Measurements from ENCODE around the gene THOC5.
"Not testable (repeated sequence)": the region's sequence is repeated elsewhere in the genome, so short reads cannot be mapped to it uniquely, and the experiment has no call there.

Gene THOC5

DNA sequence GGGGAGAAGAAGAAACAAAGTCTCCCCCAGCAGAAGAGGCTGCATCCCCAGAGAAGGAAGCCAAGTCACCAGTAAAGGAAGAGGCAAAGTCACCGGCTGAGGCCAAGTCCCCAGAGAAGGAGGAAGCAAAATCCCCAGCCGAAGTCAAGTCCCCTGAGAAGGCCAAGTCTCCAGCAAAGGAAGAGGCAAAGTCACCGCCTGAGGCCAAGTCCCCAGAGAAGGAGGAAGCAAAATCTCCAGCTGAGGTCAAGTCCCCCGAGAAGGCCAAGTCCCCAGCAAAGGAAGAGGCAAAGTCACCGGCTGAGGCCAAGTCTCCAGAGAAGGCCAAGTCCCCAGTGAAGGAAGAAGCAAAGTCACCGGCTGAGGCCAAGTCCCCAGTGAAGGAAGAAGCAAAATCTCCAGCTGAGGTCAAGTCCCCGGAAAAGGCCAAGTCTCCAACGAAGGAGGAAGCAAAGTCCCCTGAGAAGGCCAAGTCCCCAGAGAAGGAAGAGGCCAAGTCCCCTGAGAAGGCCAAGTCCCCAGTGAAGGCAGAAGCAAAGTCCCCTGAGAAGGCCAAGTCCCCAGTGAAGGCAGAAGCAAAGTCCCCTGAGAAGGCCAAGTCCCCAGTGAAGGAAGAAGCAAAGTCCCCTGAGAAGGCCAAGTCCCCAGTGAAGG lies 64.3 kb downstream of the THOC5 start:
- not testable (repeated sequence) for H3K9ac ChIP-seq (ENCODE audit: low read length); H3K27me3 ChIP-seq (ENCODE audit: control insufficient read depth, insufficient read depth, low read length); H3K36me3 ChIP-seq (ENCODE audit: control insufficient read depth, insufficient read depth, low read length); H3K9me3 ChIP-seq (ENCODE audit: control insufficient read depth, low read length); H3K4me1 ChIP-seq (ENCODE audit: control insufficient read depth, insufficient read depth, low read length); H3K4me3 ChIP-seq (ENCODE audit: low read length)

- Histone ChIP-seq H3K9ac (ENCODE audit: low read length) (no peak overlapping the region), H3K4me3 (ENCODE audit: low read length) (no peak overlapping the region), H3K36me3 (ENCODE audit: control insufficient read depth, insufficient read depth, low read length) (no peaks in the 10 kb centered on the region), H3K9me3 (ENCODE audit: control insufficient read depth, low read length) (no peaks in the 10 kb centered on the region), H3K4me1 (ENCODE audit: control insufficient read depth, insufficient read depth, low read length) (no peaks in the 10 kb centered on the region), H3K27me3 (ENCODE audit: control insufficient read depth, insufficient read depth, low read length) (peaks cover 3% of the 10 kb centered on the region)
These were observed 66.1 kb downstream of the THOC5 start for GRCh38 chr22:29487426-29487986.

DNA sequence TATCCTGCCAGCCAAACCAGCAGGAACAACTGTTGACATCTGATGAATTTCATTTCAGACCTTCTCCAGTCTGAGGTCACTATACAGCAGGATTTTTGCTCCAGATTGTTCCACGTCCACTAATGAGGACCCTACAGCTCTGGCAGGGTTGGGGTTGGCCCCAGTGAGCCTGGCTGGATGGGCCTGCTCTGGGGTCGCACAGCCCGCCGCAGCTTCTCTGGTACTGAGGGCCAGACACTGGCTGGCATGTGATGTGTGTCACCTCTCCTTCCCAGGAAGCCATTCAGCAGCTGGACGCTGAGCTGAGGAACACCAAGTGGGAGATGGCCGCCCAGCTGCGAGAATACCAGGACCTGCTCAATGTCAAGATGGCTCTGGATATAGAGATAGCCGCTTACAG lies 68.1 kb downstream of the THOC5 start:
- no peak overlapping the region for H3K4me3 ChIP-seq (ENCODE audit: low read length)
- H3K36me3 ChIP-seq (ENCODE audit: control insufficient read depth, insufficient read depth, low read length) = no peaks in the 10 kb centered on the region

GRCh38 chr22:29484642-29485041 lies 68.9 kb downstream of the THOC5 start:
- Histone ChIP-seq H3K36me3 (ENCODE audit: control insufficient read depth, insufficient read depth, low read length) (no peaks in the 10 kb centered on the region), H3K9ac (ENCODE audit: low read length) (no peak overlapping the region), H3K4me3 (ENCODE audit: low read length) (no peak overlapping the region), H3K27me3 (ENCODE audit: control insufficient read depth, insufficient read depth, low read length) (peaks cover 31% of the 10 kb centered on the region), H3K9me3 (ENCODE audit: control insufficient read depth, low read length) (no peaks in the 10 kb centered on the region), H3K4me1 (ENCODE audit: control insufficient read depth, insufficient read depth, low read length) (no peaks in the 10 kb centered on the region)

More for the DNA sequence above, 68.1 kb downstream of the THOC5 start:
- no peaks in the 10 kb centered on the region for H3K9me3 ChIP-seq (ENCODE audit: control insufficient read depth, low read length)
- no peaks in the 10 kb centered on the region for H3K4me1 ChIP-seq (ENCODE audit: control insufficient read depth, insufficient read depth, low read length)
- no peak overlapping the region for H3K9ac ChIP-seq (ENCODE audit: low read length)
- H3K27me3 ChIP-seq (ENCODE audit: control insufficient read depth, insufficient read depth, low read length) = peaks cover 23% of the 10 kb centered on the region

- Histone ChIP-seq H3K27me3 (ENCODE audit: control insufficient read depth, insufficient read depth, low read length) (peaks cover 45% of the 10 kb centered on the region), H3K36me3 (ENCODE audit: control insufficient read depth, insufficient read depth, low read length) (no peaks in the 10 kb centered on the region), H3K9me3 (ENCODE audit: control insufficient read depth, low read length) (no peaks in the 10 kb centered on the region), H3K9ac (ENCODE audit: low read length) (no peak overlapping the region), H3K4me3 (ENCODE audit: low read length) (no peak overlapping the region), H3K4me1 (ENCODE audit: control insufficient read depth, insufficient read depth, low read length) (no peaks in the 10 kb centered on the region)
These were observed 70.3 kb downstream of the THOC5 start for GRCh38 chr22:29483254-29483653.

DNA sequence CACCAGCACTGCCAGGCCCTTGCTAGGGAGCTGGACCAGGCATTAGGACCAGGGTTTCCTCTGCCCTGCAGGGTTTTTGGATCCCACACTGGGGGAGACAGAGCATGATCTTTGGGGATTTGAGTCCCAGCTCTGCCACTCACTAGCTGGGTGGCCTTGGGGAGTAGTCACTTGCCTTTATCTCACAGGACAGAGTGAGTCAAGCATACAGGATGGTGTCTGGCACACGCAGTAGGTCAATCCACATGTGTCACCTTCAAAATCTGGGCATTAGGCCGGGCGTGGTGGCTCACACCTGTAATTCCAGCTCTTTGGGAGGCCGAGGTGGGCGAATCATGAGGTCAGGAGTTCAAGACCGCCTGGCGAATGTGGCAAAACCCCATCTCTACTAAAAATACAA lies 70.8 kb downstream of the THOC5 start:
- Histone ChIP-seq H3K9ac (ENCODE audit: low read length) (no peak overlapping the region), H3K27me3 (ENCODE audit: control insufficient read depth, insufficient read depth, low read length) (peaks cover 50% of the 10 kb centered on the region), H3K4me3 (ENCODE audit: low read length) (no peak overlapping the region), H3K9me3 (ENCODE audit: control insufficient read depth, low read length) (no peaks in the 10 kb centered on the region), H3K4me1 (ENCODE audit: control insufficient read depth, insufficient read depth, low read length) (no peaks in the 10 kb centered on the region), H3K36me3 (ENCODE audit: control insufficient read depth, insufficient read depth, low read length) (no peaks in the 10 kb centered on the region)

GRCh38 chr22:29482253-29482652 lies 71.3 kb downstream of the THOC5 start:
- no peaks in the 10 kb centered on the region for H3K9me3 ChIP-seq (ENCODE audit: control insufficient read depth, low read length)
- no peaks in the 10 kb centered on the region for H3K36me3 ChIP-seq (ENCODE audit: control insufficient read depth, insufficient read depth, low read length)
- no peak overlapping the region for H3K9ac ChIP-seq (ENCODE audit: low read length)
- no peak overlapping the region for H3K4me3 ChIP-seq (ENCODE audit: low read length)
- no peaks in the 10 kb centered on the region for H3K4me1 ChIP-seq (ENCODE audit: control insufficient read depth, insufficient read depth, low read length)
- peaks cover 54% of the 10 kb centered on the region for H3K27me3 ChIP-seq (ENCODE audit: control insufficient read depth, insufficient read depth, low read length)

DNA sequence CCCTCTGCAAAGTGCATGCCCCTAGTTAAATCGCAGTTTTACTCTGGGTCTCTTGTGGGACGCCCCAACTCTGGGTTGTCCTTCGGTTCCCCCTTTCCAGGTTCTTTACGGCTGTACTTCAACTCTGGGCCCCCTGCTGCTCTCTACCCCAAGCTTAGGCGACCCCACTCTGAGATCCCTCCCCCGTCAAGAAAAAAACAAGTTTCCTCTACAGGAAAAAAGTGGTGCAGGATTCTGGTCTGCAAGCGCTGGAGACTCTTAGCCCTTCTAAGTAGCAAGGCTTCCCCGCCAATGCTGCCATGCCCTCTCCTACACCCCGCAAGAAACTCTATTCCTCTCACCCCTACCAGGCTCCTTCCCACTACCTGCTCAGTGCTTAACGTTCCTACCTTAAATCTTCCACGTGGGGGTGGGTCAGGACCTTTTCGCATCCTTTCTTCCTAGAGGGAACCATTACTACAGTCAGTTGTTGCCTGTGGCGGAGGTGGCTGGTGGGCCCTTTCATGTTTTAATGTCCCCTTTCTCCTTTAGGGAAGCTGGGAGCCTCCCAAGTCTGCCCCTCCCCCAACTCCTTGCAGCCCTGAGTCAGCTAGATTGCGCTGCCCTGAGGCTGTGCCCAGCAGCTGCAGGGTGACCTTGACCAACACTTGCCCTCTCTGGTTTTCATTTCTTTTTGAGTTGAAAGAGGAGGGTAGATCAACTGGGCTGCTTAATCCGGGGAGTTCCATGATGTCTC lies 72.1 kb downstream of the THOC5 start:
- Histone ChIP-seq H3K4me3 (ENCODE audit: low read length) (no peak overlapping the region), H3K9me3 (ENCODE audit: control insufficient read depth, low read length) (no peaks in the 10 kb centered on the region), H3K36me3 (ENCODE audit: control insufficient read depth, insufficient read depth, low read length) (no peaks in the 10 kb centered on the region), H3K9ac (ENCODE audit: low read length) (no peak overlapping the region), H3K27me3 (ENCODE audit: control insufficient read depth, insufficient read depth, low read length) (peaks cover 58% of the 10 kb centered on the region), H3K4me1 (ENCODE audit: control insufficient read depth, insufficient read depth, low read length) (no peaks in the 10 kb centered on the region)

- H3K36me3 ChIP-seq (ENCODE audit: control insufficient read depth, insufficient read depth, low read length) = no peaks in the 10 kb centered on the region
- H3K4me1 ChIP-seq (ENCODE audit: control insufficient read depth, insufficient read depth, low read length) = no peaks in the 10 kb centered on the region
- H3K27me3 ChIP-seq (ENCODE audit: control insufficient read depth, insufficient read depth, low read length) = peaks cover 59% of the 10 kb centered on the region
- no peaks in the 10 kb centered on the region for H3K9me3 ChIP-seq (ENCODE audit: control insufficient read depth, low read length)
- no peak overlapping the region for H3K4me3 ChIP-seq (ENCODE audit: low read length)
- no peak overlapping the region for H3K9ac ChIP-seq (ENCODE audit: low read length)
These were observed 72.9 kb downstream of the THOC5 start for GRCh38 chr22:29480512-29481264.

DNA sequence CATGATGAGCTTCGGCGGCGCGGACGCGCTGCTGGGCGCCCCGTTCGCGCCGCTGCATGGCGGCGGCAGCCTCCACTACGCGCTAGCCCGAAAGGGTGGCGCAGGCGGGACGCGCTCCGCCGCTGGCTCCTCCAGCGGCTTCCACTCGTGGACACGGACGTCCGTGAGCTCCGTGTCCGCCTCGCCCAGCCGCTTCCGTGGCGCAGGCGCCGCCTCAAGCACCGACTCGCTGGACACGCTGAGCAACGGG lies 73.4 kb downstream of the THOC5 start:
- no peaks in the 10 kb centered on the region for H3K36me3 ChIP-seq (ENCODE audit: control insufficient read depth, insufficient read depth, low read length)
- H3K4me3 ChIP-seq (ENCODE audit: low read length) = no peak overlapping the region
- H3K4me1 ChIP-seq (ENCODE audit: control insufficient read depth, insufficient read depth, low read length) = no peaks in the 10 kb centered on the region
- H3K27me3 ChIP-seq (ENCODE audit: control insufficient read depth, insufficient read depth, low read length) = peaks cover 59% of the 10 kb centered on the region
- no peaks in the 10 kb centered on the region for H3K9me3 ChIP-seq (ENCODE audit: control insufficient read depth, low read length)
- no peak overlapping the region for H3K9ac ChIP-seq (ENCODE audit: low read length)

DNA sequence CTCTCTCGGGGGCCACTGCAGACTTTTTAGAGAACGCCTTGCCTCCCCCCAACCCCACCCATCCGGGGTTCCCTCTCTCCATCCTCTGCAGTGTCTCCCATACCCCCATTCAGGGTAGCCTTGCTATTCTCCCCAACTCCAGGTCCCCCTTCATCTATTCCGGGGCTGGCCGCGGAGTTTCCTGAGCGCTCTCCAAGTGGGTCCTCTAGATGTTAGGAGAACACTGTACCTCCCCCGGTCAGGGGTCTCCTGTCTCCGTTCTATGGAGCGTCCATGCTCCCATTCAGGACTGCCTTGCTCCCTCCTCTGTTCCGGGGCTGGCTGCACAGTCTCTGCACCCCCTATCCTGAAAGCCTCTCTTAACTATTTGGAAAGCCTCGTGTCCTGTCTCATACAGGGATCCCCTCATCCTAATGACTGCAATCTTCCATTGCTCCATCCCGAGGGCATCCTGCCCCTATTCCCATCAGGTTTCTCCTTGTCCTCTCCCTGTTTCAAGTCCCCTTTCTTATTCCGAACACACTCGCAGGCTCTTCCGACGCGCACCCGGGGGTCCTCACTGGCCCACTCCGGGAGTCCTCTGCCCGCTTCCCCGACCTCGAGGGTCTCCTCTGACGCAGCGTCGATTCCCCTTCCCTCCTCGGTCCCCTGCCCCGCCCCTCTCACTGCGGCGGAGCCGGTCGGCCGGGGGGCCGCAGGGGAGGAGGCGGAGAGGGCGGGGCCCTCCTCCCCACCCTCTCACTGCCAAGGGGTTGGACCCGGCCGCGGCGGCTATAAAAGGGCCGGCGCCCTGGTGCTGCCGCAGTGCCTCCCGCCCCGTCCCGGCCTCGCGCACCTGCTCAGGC lies 73.9 kb downstream of the THOC5 start, which contains the start of gene NEFH:
NEFH (plus strand) TSS at position 802 of the 845 bp plus-strand sequence. CDS start 45 bp downstream, outside the sequence.
- no peak within 1 kb of the TSS for H3K9ac ChIP-seq (ENCODE audit: low read length)
- peaks cover 59% of the 10 kb centered on the region for H3K27me3 ChIP-seq (ENCODE audit: control insufficient read depth, insufficient read depth, low read length)
- H3K4me1 ChIP-seq (ENCODE audit: control insufficient read depth, insufficient read depth, low read length) = no peaks in the 10 kb centered on the region
- H3K36me3 ChIP-seq (ENCODE audit: control insufficient read depth, insufficient read depth, low read length) = no peaks in the 10 kb centered on the region
- no peak within 1 kb of the TSS for H3K4me3 ChIP-seq (ENCODE audit: low read length)
- H3K9me3 ChIP-seq (ENCODE audit: control insufficient read depth, low read length) = no peaks in the 10 kb centered on the region
